GM23248 (cell line): ENCODE results near the gene XXYLT1.

Experiments used
- EZH2 ChIP-seq: fragments of 200-600 bp; sonication (generic); IDR thresholded peaks from 2 replicates; pipeline ENCODE4 v1.6.1; 2018; ENCODE audit warnings: antibody characterized with exemption, mild to moderate bottlenecking; ENCODE audit not compliant: insufficient read depth, poor library complexity, severe bottlenecking
- EZH2phosphoT487 ChIP-seq: fragments of 200-600 bp; sonication (generic); IDR thresholded peaks from 2 replicates; pipeline ENCODE4 v1.6.1; 2018; ENCODE audit warnings: antibody characterized with exemption, moderate library complexity, mild to moderate bottlenecking, low read depth; ENCODE audit not compliant: insufficient read depth

GRCh38 chr3:195064300-195064931, 206.5 kb downstream of the XXYLT1 start:
- TF ChIP-seq EZH2 (no peak), EZH2phosphoT487 (no peak)
